LNCaP clone FGC (cell line): ENCODE data around the gene GRAMD4.

Experiments used
- DNase-seq: peaks from one replicate; pipeline ENCODE4 v3.0.0-alpha.2; 2011; ENCODE audit warnings: low read depth
- H3K4me3 ChIP-seq: 2 replicates; pipeline ENCODE4 v1.5.1; 2011; ENCODE audit warnings: mild to moderate bottlenecking, low read depth, low read length, control low read depth
- TF ChIP-seq, protein P1 (sequence below): IDR thresholded peaks from 2 replicates; pipeline ENCODE4 v1.5.1; 2012; ENCODE audit warnings: mild to moderate bottlenecking; ENCODE audit not compliant: control insufficient read depth, insufficient read depth; ENCODE audit errors: extremely low read depth

The GRAMD4 gene

DNA sequence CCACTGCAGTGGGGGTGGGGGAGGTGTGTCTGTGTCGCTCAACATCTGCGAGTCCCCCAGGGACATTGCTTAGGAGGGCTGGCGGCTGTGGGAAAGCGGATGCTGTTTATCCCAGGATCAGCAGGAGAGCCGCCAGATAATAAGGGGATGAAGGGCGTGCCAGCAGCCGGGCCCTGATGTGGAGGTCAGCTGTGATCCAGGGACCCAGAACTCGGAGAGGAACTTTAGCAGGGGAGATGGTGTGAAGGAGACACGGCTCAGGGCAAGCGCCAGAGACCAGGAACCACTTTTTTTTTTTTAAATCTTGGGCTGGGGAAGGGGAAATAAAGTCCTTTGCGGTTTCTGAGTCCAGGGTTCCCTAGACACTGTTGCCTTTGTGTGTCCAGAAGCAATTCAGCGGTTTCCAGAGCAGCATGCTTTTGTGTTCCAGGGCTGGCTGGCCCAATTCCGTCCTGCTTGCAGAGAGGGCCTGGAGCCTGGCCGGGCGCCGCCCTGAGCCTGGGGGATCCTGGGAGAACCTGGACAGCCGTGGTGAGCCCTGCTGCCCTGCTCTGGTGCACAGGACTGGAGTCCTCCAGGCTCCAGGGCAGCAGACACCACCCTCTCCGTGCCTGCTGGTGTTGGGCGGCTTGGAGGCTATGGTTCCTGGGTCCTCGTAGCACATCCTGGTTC, at the start of gene GRAMD4:
Gene GRAMD4 (plus strand): TSS at position 557 of the 672 bp plus-strand sequence. CDS start 6,414 bp downstream, outside the sequence.
- TF ChIP-seq, protein P1, sequence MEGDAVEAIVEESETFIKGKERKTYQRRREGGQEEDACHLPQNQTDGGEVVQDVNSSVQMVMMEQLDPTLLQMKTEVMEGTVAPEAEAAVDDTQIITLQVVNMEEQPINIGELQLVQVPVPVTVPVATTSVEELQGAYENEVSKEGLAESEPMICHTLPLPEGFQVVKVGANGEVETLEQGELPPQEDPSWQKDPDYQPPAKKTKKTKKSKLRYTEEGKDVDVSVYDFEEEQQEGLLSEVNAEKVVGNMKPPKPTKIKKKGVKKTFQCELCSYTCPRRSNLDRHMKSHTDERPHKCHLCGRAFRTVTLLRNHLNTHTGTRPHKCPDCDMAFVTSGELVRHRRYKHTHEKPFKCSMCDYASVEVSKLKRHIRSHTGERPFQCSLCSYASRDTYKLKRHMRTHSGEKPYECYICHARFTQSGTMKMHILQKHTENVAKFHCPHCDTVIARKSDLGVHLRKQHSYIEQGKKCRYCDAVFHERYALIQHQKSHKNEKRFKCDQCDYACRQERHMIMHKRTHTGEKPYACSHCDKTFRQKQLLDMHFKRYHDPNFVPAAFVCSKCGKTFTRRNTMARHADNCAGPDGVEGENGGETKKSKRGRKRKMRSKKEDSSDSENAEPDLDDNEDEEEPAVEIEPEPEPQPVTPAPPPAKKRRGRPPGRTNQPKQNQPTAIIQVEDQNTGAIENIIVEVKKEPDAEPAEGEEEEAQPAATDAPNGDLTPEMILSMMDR = no peak

DNA sequence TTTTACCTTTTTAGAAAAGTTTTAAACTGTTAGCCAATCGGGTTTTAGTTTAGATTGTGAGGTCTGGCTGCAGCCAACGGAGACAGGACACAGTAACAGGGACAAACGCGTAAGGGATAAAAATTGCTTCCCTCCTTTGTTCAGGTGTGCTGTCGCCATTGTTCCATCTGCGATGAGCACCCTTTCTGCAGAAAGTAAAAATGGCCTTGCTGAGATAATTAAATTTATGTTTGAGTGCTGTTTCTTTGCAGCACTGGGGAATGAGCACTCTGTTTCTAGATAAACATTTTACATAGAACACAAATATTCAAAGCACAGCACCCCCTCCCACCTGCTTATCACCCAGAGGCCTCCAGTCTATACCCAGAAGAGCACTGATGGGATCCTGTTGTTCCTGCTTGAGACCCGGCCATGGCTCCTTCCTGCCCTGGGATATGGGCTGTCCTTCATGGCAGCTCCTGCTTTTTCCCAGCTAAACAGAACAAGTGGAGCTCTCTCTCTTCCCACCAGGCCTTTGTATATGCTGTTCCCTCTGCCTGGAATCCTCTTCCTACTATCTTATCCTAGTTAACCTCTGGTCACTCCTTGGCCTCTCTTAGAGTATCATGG, 48.4 kb upstream of the GRAMD4 start:
- TF ChIP-seq, protein P1 = no peak
- H3K4me3 ChIP-seq = no peak overlapping the region
- DNase-seq = no peak

More for the DNA sequence above, at the start of gene GRAMD4:
- no peak for DNase-seq
- no peak within 1 kb of the TSS for H3K4me3 ChIP-seq

DNA sequence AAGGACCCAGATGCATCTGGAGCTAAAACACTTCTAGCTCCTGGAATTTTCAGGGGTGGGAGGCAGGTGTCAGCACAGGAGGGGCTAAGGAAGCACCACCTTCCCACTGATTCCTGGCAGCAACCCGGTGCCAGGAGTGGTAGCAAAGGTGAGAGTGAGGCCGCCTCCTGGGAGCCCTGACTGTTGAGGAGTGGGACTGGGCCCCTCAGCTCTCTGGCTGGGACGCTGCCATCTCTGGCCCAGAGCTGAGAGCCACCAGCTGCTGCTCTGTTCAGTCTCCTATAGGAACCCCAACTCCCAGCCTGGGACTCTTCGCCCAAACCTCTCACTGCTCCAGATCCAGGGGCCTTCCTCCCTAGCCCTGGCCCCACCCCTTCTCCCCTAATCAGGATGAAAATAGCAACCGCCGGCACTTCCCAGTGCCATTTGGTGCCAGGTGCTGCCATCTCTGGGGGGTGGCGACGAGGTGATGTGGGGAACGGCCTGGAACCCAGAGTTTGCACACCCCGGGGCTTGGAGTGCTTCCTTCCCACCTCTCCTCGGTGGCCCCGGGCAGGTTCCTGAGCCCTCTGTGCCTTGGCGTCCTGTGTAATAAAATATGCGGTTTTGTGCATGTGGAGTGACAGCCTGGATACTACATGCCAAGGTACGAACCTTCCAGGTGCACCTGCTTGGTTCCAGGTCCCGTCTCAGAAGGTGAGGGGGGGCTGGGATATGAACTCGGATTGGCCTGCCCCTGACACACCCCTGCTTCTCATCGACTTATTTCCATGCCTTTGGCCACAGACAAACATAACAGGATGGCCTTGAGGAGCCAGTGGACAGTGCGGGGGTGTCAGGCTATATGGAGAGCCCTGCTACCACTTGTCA, 47.0 kb upstream of the GRAMD4 start:
- DNase-seq = no peak
- TF ChIP-seq, protein P1 = no peak
- H3K4me3 ChIP-seq = no peak overlapping the region

DNA sequence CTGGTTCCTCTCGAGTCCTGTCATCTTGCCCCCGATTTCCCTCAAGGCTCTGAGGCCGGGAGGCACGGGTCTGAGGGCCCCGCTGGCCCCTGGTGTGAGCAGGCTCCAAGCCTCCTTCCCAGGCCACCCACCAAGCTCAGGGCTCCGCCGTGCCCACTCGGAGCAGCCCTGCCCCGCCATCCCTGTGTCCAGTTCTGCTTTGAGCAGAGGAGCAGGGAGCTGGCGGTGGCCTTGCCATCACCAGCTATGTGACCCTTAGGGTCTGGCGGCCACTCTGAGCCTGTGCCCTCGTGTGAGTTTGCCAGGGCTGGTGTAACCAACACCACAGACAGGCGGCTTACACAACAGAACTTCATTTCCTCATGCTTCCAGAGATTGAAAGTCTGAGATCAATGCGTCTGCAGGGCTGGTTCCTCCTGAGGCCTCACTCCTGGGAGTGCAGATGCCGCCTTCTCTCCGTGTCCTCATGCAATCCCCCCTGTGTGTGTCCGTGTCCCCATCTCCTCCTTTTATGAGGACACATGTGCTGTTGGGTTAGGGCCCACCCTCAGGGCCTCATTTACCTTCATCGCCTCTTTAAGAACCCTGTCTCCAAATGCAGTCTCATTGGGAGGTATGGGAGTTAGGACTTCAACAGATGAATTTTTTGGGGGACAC, 46.3 kb upstream of the GRAMD4 start:
- no peak for DNase-seq
- no peak overlapping the region for H3K4me3 ChIP-seq
- TF ChIP-seq, protein P1 = no peak

DNA sequence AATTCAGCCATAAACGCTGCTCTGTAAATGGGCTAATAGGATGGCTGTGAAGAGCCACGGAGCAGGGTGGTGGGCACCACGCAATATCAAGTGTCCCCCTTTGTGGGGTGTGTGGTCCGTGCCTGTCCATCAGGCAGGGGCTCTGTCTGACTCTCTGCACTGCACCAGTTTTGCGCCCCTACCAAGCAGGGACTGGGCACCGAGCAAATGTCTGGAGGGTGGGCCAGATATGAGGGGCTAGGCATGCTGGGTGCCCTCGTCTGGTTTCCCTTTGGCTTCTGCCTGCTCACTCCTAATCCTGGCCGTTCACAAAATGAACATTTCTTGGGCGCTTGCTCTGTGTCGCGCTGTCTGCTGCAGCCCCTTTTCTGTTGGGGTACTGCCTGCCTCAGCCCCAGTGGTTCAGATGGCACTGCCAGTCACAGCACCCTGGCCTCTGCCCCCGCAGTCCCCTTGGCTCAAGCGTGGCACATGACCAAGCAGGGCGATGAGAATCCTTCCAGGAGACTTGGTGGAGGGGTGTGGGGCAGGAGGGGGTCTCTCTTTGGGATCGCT, 45.7 kb upstream of the GRAMD4 start:
- no peak overlapping the region for H3K4me3 ChIP-seq
- TF ChIP-seq, protein P1 = no peak
- no peak for DNase-seq

- TF ChIP-seq, protein P1 = no peak
- H3K4me3 ChIP-seq = no peak overlapping the region
- DNase-seq = peak; percentile 61
Observed at GRCh38 chr22:46574993-46575910, 44.9 kb upstream of the GRAMD4 start.
